ENCODE measurements around the gene RETREG3. TPM values are rescaled to one million over a fixed set of nuclear protein-coding genes. Genes with fewer than 3 reads are reported as not detected.

RETREG3 gene
- polyA plus RNA-seq, result 30.1 and 34.6 TPM in 2 replicates
- 56.6 and 59.9 TPM in 2 replicates for polyA minus RNA-seq

GRCh38 chr17:42609182-42609813 is at the start of gene RETREG3, which contains the start of gene TUBG1:
RETREG3 (minus strand) TSS chr17:42609374; CDS start chr17:42609324, 50 bp downstream.
TUBG1 (plus strand) TSS chr17:42609683; CDS start chr17:42609738, 55 bp downstream.
- no peaks in the 10 kb centered on the region for H3F3A ChIP-seq (ENCODE audit: insufficient read depth, low read length, poor library complexity, severe bottlenecking)
- H3K9me2 ChIP-seq (ENCODE audit: insufficient read depth, low read length), result no peaks in the 10 kb centered on the region
- peak within 1 kb of the TSS; percentile 58 for H2AFZ ChIP-seq (ENCODE audit: low read depth, low read length)
- H3K36me3 ChIP-seq (ENCODE audit: insufficient read depth, low read length), result no peaks in the 10 kb centered on the region
- no peaks in the 10 kb centered on the region for H4K20me1 ChIP-seq (ENCODE audit: insufficient read depth)
- peak within 1 kb of the TSS; percentile 98 for H3K4me2 ChIP-seq (ENCODE audit: low read length)
- no peak for TF ChIP-seq EZH2 (IDR thresholded peaks at IDR 0.05; ENCODE audit: borderline replicate concordance, insufficient read depth, low read length, poor library complexity, severe bottlenecking)
- peak; percentile 89 for TF ChIP-seq POLR2AphosphoS5 (IDR thresholded peaks at IDR 0.05)
- TF ChIP-seq TAF1 (IDR thresholded peaks at IDR 0.05; ENCODE audit: low read depth), result peak; percentile 85
- TF ChIP-seq SMC3 (conservative IDR thresholded peaks at IDR 0.05; ENCODE audit: poor library complexity), result peak; percentile 52
- no peak for TF ChIP-seq EP300 (conservative IDR thresholded peaks at IDR 0.05; ENCODE audit: poor library complexity, severe bottlenecking)
- TF ChIP-seq CTCF (IDR thresholded peaks at IDR 0.05; ENCODE audit: poor library complexity, severe bottlenecking), result peak; percentile 44
- TF ChIP-seq REST (IDR thresholded peaks at IDR 0.05; ENCODE audit: borderline replicate concordance), result peak; percentile 93
- peak; percentile 24 for TF ChIP-seq RAD21 (conservative IDR thresholded peaks at IDR 0.05)
- peak; percentile 90 for TF ChIP-seq MXI1 (conservative IDR thresholded peaks at IDR 0.05; ENCODE audit: poor library complexity, severe bottlenecking)
- peaks cover 44% of the 10 kb centered on the region for H3K79me2 ChIP-seq (replicated peaks; ENCODE audit: insufficient read depth, low read length)
- H3K4me3 ChIP-seq (ENCODE audit: low read length), result peak within 1 kb of the TSS; percentile 78
- H3K9ac ChIP-seq (ENCODE audit: low read length), result peak within 1 kb of the TSS; percentile 95
- no peaks in the 10 kb centered on the region for H3K9me3 ChIP-seq (ENCODE audit: low read length)
- no peaks in the 10 kb centered on the region for H3K27me3 ChIP-seq (ENCODE audit: insufficient read depth, low read depth, low read length)
- H3K27ac ChIP-seq (ENCODE audit: low read length), result peak within 1 kb of the TSS; percentile 90

- no peaks in the 10 kb centered on the region for H3K9me3 ChIP-seq (ENCODE audit: low read length)
- H3F3A ChIP-seq (ENCODE audit: insufficient read depth, low read length, poor library complexity, severe bottlenecking), result no peaks in the 10 kb centered on the region
- H3K9me2 ChIP-seq (ENCODE audit: insufficient read depth, low read length), result no peaks in the 10 kb centered on the region
- H2AFZ ChIP-seq (ENCODE audit: low read depth, low read length), result no peak overlapping the region
- no peak overlapping the region for H3K4me2 ChIP-seq (ENCODE audit: low read length)
- no peak overlapping the region for H3K9ac ChIP-seq (ENCODE audit: low read length)
- TF ChIP-seq TAF1 (IDR thresholded peaks at IDR 0.05; ENCODE audit: low read depth), result no peak
- no peaks in the 10 kb centered on the region for H3K36me3 ChIP-seq (ENCODE audit: insufficient read depth, low read length)
- H3K27me3 ChIP-seq (ENCODE audit: insufficient read depth, low read depth, low read length), result no peaks in the 10 kb centered on the region
- H3K4me3 ChIP-seq (ENCODE audit: low read length), result no peak overlapping the region
- H4K20me1 ChIP-seq (ENCODE audit: insufficient read depth), result no peaks in the 10 kb centered on the region
- H3K79me2 ChIP-seq (replicated peaks; ENCODE audit: insufficient read depth, low read length), result no peaks in the 10 kb centered on the region
- no peak overlapping the region for H3K27ac ChIP-seq (ENCODE audit: low read length)
Measured at GRCh38 chr17:42657824-42658588, 48.8 kb upstream of the RETREG3 start.

Measured in neural cell (in vitro differentiated cells).